ENCODE measurements around the gene IRF4.

- TF ChIP-seq, protein P1, sequence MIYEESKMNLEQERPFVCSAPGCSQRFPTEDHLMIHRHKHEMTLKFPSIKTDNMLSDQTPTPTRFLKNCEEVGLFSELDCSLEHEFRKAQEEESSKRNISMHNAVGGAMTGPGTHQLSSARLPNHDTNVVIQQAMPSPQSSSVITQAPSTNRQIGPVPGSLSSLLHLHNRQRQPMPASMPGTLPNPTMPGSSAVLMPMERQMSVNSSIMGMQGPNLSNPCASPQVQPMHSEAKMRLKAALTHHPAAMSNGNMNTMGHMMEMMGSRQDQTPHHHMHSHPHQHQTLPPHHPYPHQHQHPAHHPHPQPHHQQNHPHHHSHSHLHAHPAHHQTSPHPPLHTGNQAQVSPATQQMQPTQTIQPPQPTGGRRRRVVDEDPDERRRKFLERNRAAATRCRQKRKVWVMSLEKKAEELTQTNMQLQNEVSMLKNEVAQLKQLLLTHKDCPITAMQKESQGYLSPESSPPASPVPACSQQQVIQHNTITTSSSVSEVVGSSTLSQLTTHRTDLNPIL (CRISPR knock-in tag; IDR thresholded peaks at IDR 0.05; ENCODE audit: low read depth): no peak
- TF ChIP-seq BACH2 (CRISPR knock-in tag; IDR thresholded peaks at IDR 0.05; ENCODE audit: borderline replicate concordance) (no peak), ARNTL (CRISPR knock-in tag; IDR thresholded peaks at IDR 0.05; ENCODE audit: borderline replicate concordance, low read depth) (no peak), TOX (CRISPR knock-in tag; IDR thresholded peaks at IDR 0.05; ENCODE audit: borderline replicate concordance) (no peak), GLIS3 (CRISPR knock-in tag; IDR thresholded peaks at IDR 0.05) (no peak), ZC3H10 (CRISPR knock-in tag; IDR thresholded peaks at IDR 0.05) (no peak), ESRRG (CRISPR knock-in tag; IDR thresholded peaks at IDR 0.05) (no peak), ZNF565 (CRISPR knock-in tag; conservative IDR thresholded peaks at IDR 0.05; ENCODE audit: low read depth) (no peak), CSRNP3 (CRISPR knock-in tag; IDR thresholded peaks at IDR 0.05) (no peak), CSDC2 (CRISPR knock-in tag; IDR thresholded peaks at IDR 0.05) (no peak), ZNF70 (CRISPR knock-in tag; IDR thresholded peaks at IDR 0.05) (no peak), ZFP3 (CRISPR knock-in tag; IDR thresholded peaks at IDR 0.05) (no peak)
Measured at GRCh38 chr6:378090-378957, 13.2 kb upstream of the IRF4 start.

All from SK-N-SH treated with all-trans-retinoic acid at 6 μM for 48 hours (cell line).